Measurements from ENCODE around the gene TMEM79. TPM values are rescaled to one million over a fixed set of nuclear protein-coding genes. Genes with fewer than 3 reads are reported as not detected.

Gene TMEM79
- total and polyA plus RNA-seq, 2 donors (not counting 3 experiments of a cell fraction or from before 2014, with no cell fraction given) = 3.0 to 4.8 TPM

DNA sequence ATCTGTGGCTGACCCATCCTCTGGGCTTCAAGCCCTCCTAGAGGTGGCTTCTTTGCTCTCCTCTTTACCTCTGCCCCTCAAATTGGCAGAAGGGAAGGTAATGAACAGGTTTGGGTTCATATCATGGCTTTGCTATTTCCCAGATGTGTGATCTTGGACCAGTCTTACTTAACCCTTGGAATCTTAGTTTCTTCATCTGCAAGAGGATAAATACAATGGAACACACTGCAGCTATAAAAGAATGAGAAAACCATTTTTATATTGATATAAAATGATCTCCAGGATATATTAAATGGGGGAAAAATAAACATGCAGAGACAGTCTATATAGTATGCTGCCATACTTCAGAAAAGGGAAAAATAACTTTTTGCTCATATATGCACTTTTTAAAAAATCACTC is 5.7 kb downstream of the TMEM79 start:
- POLR2A ChIA-PET = no interaction called here
- CTCF ChIA-PET = no interaction called here
- Histone ChIP-seq H3K79me2 (ENCODE audit: control insufficient read depth, insufficient read depth, low read length) (peaks cover 2% of the 10 kb centered on the region), H3K36me3 (ENCODE audit: control insufficient read depth in 2 of 2, extremely low read depth in 1 of 2, insufficient read depth in 2 of 2, low read length in 2 of 2) (peaks cover 0 to 4% of the 10 kb centered on the region in 2 experiments), H3K27ac (ENCODE audit: insufficient read depth, low read depth, low read length) (no peak overlapping the region), H3K9ac (replicated peaks; ENCODE audit: extremely low read depth, insufficient read depth, low read length) (no peak overlapping the region), H3K4me2 (ENCODE audit: insufficient read depth, low read length) (no peak overlapping the region), H4K20me1 (replicated peaks; ENCODE audit: control insufficient read depth, extremely low read depth, insufficient read depth, low read length) (no peaks in the 10 kb centered on the region), H2AFZ (ENCODE audit: low read depth, low read length) (no peak overlapping the region), H3K4me3 (replicated peaks in 1 of 3; ENCODE audit: insufficient read depth in 1 of 3, low read depth in 1 of 3, low read length in 3 of 3) (no peak overlapping the region), H3K9me1 (replicated peaks; ENCODE audit: control insufficient read depth, extremely low read depth, insufficient read depth, low read length) (no peaks in the 10 kb centered on the region), H3K9me3 (replicated peaks; ENCODE audit: control insufficient read depth, insufficient read depth, low read length) (no peaks in the 10 kb centered on the region), H3K27me3 (ENCODE audit: control insufficient read depth in 2 of 2, insufficient read depth in 2 of 2, low read length in 2 of 2) (no peaks in the 10 kb centered on the region), H3K4me1 (ENCODE audit: control insufficient read depth, extremely low read depth, insufficient read depth, low read length) (peaks cover 6% of the 10 kb centered on the region)
- BruUV-seq (replicated peaks) = no TSS peak
- no peak for FAIRE-seq
- TF ChIP-seq JUN (IDR thresholded peaks at IDR 0.05; ENCODE audit: borderline replicate concordance, insufficient read depth, insufficient read length, low read depth) (no peak), FOS (IDR thresholded peaks at IDR 0.05; ENCODE audit: borderline replicate concordance, insufficient read depth, low read length) (no peak), MYC (IDR thresholded peaks at IDR 0.05; ENCODE audit: low read depth, low read length) (no peak), POLR2A (IDR thresholded peaks at IDR 0.05; ENCODE audit: low read depth, low read length) (no peak), GATA2 (IDR thresholded peaks at IDR 0.05; ENCODE audit: insufficient read depth, insufficient read length, low read depth, low read length) (no peak), POLR2AphosphoS5 (IDR thresholded peaks at IDR 0.05; ENCODE audit: insufficient read depth, low read depth, low read length) (no peak), EZH2 (IDR thresholded peaks at IDR 0.05; ENCODE audit: borderline replicate concordance, low read depth, low read length, severe bottlenecking) (no peak)
- TF ChIP-seq, protein P1, sequence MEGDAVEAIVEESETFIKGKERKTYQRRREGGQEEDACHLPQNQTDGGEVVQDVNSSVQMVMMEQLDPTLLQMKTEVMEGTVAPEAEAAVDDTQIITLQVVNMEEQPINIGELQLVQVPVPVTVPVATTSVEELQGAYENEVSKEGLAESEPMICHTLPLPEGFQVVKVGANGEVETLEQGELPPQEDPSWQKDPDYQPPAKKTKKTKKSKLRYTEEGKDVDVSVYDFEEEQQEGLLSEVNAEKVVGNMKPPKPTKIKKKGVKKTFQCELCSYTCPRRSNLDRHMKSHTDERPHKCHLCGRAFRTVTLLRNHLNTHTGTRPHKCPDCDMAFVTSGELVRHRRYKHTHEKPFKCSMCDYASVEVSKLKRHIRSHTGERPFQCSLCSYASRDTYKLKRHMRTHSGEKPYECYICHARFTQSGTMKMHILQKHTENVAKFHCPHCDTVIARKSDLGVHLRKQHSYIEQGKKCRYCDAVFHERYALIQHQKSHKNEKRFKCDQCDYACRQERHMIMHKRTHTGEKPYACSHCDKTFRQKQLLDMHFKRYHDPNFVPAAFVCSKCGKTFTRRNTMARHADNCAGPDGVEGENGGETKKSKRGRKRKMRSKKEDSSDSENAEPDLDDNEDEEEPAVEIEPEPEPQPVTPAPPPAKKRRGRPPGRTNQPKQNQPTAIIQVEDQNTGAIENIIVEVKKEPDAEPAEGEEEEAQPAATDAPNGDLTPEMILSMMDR (IDR thresholded peaks at IDR 0.05; ENCODE audit: extremely low read depth in 1 of 2, insufficient read depth in 1 of 2, low read depth in 1 of 2, low read length in 2 of 2) = no peak
- TF ChIP-seq, protein P2, sequence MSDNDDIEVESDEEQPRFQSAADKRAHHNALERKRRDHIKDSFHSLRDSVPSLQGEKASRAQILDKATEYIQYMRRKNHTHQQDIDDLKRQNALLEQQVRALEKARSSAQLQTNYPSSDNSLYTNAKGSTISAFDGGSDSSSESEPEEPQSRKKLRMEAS (IDR thresholded peaks at IDR 0.05; ENCODE audit: insufficient read depth, insufficient read length) = no peak
- dilution Hi-C loops (cut with MboI; ENCODE audit: extremely low pct_ligation_motif_present, low sequenced_read_pairs) = no loop called here
- intact Hi-C loops (cut with micrococcal nuclease) = no loop called here
- no peak for DNase-seq (ENCODE audit: low read depth, low spot score)
